Karpas-422 (cell line): ENCODE data around the gene MARCHF4. TPM values are rescaled to one million over a fixed set of nuclear protein-coding genes. Genes with fewer than 3 reads are reported as not detected.

Source experiments
- DNase-seq: peaks from one replicate; pipeline ENCODE4 v3.0.0-alpha.2; 2015
- H2AFZ ChIP-seq: fragments of 200-600 bp; sonication (generic); 2 replicates; pipeline ENCODE4 v1.6.1; 2014; ENCODE audit warnings: antibody characterized with exemption, low read length, mixed read lengths
- H3K27ac ChIP-seq: fragments of 200-600 bp; sonication (generic); 2 replicates; pipeline ENCODE4 v1.5.1; 2014; ENCODE audit warnings: mild to moderate bottlenecking, low read length, moderate library complexity
- H3K27me3 ChIP-seq: fragments of 200-600 bp; sonication (generic); 2 replicates; pipeline ENCODE4 v1.6.1; 2014; ENCODE audit warnings: low read length, mixed read lengths
- H3K36me3 ChIP-seq: fragments of 200-600 bp; sonication (generic); 2 replicates; pipeline ENCODE4 v1.6.1; 2014; ENCODE audit warnings: low read length, mixed read lengths; ENCODE audit not compliant: insufficient read depth
- H3K4me1 ChIP-seq: fragments of 200-600 bp; sonication (generic); 2 replicates; pipeline ENCODE4 v1.6.1; 2014; ENCODE audit warnings: mild to moderate bottlenecking, low read length, mixed read lengths
- H3K4me2 ChIP-seq: fragments of 200-600 bp; sonication (generic); 2 replicates; pipeline ENCODE4 v1.6.1; 2014; ENCODE audit warnings: low read length, low read depth, mild to moderate bottlenecking; ENCODE audit not compliant: poor library complexity, severe bottlenecking
- H3K4me3 ChIP-seq: fragments of 200-600 bp; sonication (generic); 2 replicates; pipeline ENCODE4 v1.5.1; 2014; ENCODE audit warnings: mild to moderate bottlenecking, antibody characterized with exemption, low read length, mixed read lengths
- H3K79me2 ChIP-seq: fragments of 200-600 bp; sonication (generic); 2 replicates; pipeline ENCODE4 v1.6.1; 2014; ENCODE audit warnings: mild to moderate bottlenecking, low read length, mixed read lengths
- H3K9ac ChIP-seq: fragments of 200-600 bp; sonication (generic); 2 replicates; pipeline ENCODE4 v1.6.0; 2014; ENCODE audit warnings: low read length
- H3K9me2 ChIP-seq: fragments of 200-600 bp; sonication (generic), shearing (Covaris generic); replicated peaks from 2 replicates; pipeline ENCODE4 v1.6.0; 2014; ENCODE audit warnings: mild to moderate bottlenecking, low read length, moderate library complexity; ENCODE audit not compliant: insufficient read depth
- H3K9me3 ChIP-seq: fragments of 300-700, 200-600 bp; sonication (generic); 2 replicates; pipeline ENCODE4 v1.6.1; 2014; ENCODE audit warnings: low read length, mixed read lengths
- H4K20me1 ChIP-seq: fragments of 200-600 bp; sonication (generic); 2 replicates; pipeline ENCODE4 v1.6.1; 2014; ENCODE audit warnings: mild to moderate bottlenecking, antibody characterized with exemption, low read length, low read depth; ENCODE audit not compliant: insufficient read depth
- small RNA-seq: library from RNA; depleted of rRNA; stranded (forward); fragments of <200 nt; gene quantifications from one replicate; pipeline ENCODE3, GENCODE V24; 2014
- total RNA-seq: library from RNA; depleted of rRNA; stranded (reverse); fragments of >200 nt; shearing (Covaris generic); gene quantifications from 2 replicates; pipeline ENCODE4 v1.2.3, GENCODE V29; 2014; ENCODE audit warnings: low replicate concordance; rRNA removed

MARCHF4 gene
- total RNA-seq, 1 experiment from 2014 or later, result not detected

DNA sequence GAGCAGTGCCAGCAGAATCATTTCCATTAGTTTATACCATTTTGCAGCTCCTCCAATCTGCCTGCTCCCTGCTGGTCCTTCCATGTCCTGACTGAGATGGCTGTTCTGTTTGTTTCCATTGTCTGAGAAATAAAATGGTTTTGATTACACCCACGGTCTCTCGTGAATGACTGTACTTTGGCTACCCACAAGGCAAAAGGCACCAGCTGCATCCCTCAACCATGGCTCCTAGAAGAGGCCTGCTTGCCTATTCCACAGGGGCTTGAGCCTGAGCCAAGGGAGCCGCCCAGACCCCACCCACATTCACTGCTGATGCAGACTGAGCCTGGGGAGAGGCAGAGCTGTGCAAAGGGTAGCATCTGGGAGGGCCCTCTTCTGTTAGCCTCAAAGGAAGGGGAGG is 31.2 kb downstream of the MARCHF4 start:
- no peaks in the 10 kb centered on the region for H3K4me1 ChIP-seq
- H3K4me3 ChIP-seq, result no peak overlapping the region
- no peak overlapping the region for H3K4me2 ChIP-seq
- no peak overlapping the region for H2AFZ ChIP-seq
- no peaks in the 10 kb centered on the region for H4K20me1 ChIP-seq
- no peaks in the 10 kb centered on the region for H3K27me3 ChIP-seq
- H3K9me2 ChIP-seq, result no peaks in the 10 kb centered on the region
- DNase-seq, result no peak
- H3K9me3 ChIP-seq, result no peaks in the 10 kb centered on the region
- H3K9ac ChIP-seq, result no peak overlapping the region
- no peak overlapping the region for H3K27ac ChIP-seq
- no peaks in the 10 kb centered on the region for H3K79me2 ChIP-seq
- H3K36me3 ChIP-seq, result no peaks in the 10 kb centered on the region

- H3K9me2 ChIP-seq, result no peaks in the 10 kb centered on the region
- no peaks in the 10 kb centered on the region for H3K36me3 ChIP-seq
- no peak overlapping the region for H3K4me3 ChIP-seq
- H4K20me1 ChIP-seq, result no peaks in the 10 kb centered on the region
- no peaks in the 10 kb centered on the region for H3K4me1 ChIP-seq
- no peaks in the 10 kb centered on the region for H3K79me2 ChIP-seq
- no peak overlapping the region for H3K9ac ChIP-seq
- no peaks in the 10 kb centered on the region for H3K27me3 ChIP-seq
- H3K9me3 ChIP-seq, result no peaks in the 10 kb centered on the region
- H3K27ac ChIP-seq, result no peak overlapping the region
- H2AFZ ChIP-seq, result no peak overlapping the region
- no peak overlapping the region for H3K4me2 ChIP-seq
- DNase-seq, result no peak
Observed at GRCh38 chr2:216340280-216340631, 32.0 kb downstream of the MARCHF4 start.

DNA sequence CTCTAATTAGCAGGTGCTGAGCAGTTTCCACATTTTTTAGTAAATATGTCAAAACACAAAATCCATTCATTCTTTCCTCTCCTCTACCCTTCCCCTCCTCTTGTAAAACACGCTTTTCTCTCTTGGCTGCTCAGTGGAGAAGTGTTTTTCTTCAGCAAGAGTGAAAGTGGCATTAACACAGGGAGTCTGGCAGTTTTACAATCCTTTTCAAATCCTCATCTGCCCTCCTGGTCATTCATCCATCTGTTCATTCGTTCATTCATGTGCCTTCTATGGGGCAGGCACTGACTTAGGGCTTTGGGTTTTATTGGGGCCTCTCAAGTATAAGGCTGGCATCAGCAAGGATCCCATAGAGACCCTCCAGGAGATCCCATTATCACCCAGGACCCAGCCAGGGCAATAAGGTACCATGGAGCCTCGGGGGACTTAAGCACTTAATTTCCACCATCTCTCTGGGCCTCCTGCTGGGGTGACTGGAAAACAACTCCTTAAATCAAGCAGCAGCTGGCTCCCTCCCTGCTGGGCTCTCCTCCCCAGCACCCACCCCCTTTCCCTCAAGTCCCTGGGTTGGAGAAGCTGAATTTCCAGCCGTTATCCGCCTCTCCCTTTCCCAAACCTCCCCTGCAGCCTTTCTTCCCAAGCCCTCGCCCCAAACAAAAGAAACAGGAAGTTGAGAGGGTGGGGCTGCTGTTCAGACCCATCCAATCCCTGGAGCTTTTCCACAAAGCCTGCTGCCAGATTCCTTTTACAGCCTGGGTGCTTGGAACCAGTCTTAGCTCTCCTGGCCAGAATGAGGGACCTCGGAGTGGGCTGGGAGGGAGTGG is 32.6 kb downstream of the MARCHF4 start:
- H2AFZ ChIP-seq, result no peak overlapping the region
- H3K79me2 ChIP-seq, result no peaks in the 10 kb centered on the region
- DNase-seq, result no peak
- H3K9me2 ChIP-seq, result no peaks in the 10 kb centered on the region
- H3K4me2 ChIP-seq, result no peak overlapping the region
- H3K27me3 ChIP-seq, result no peaks in the 10 kb centered on the region
- H3K9me3 ChIP-seq, result no peaks in the 10 kb centered on the region
- H3K4me3 ChIP-seq, result no peak overlapping the region
- no peaks in the 10 kb centered on the region for H3K4me1 ChIP-seq
- H4K20me1 ChIP-seq, result no peaks in the 10 kb centered on the region
- no peak overlapping the region for H3K27ac ChIP-seq
- no peaks in the 10 kb centered on the region for H3K36me3 ChIP-seq
- no peak overlapping the region for H3K9ac ChIP-seq

DNA sequence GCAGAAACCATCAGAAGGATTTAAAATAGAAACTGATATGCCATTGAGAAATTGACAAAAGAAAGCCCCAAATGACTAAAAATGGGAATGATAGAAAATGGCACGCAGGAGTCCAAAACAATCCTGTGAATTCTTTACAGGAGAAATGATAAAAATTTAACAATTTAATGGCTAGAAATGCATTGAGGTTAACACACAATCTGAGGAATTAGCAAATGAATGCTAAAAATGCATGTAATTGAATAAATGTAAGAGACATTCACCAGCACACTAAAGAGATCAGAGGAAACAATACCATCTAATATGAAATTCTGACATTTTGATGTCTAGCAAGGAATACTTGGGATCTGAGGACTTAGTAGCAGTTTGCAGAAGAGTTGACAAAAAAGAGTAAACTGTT is 37.0 kb downstream of the MARCHF4 start:
- H3K27ac ChIP-seq, result no peak overlapping the region
- no peak overlapping the region for H3K4me2 ChIP-seq
- H3K9me2 ChIP-seq, result no peaks in the 10 kb centered on the region
- no peaks in the 10 kb centered on the region for H3K79me2 ChIP-seq
- H2AFZ ChIP-seq, result no peak overlapping the region
- H3K9ac ChIP-seq, result no peak overlapping the region
- no peaks in the 10 kb centered on the region for H3K9me3 ChIP-seq
- no peaks in the 10 kb centered on the region for H3K4me1 ChIP-seq
- H4K20me1 ChIP-seq, result no peaks in the 10 kb centered on the region
- DNase-seq, result no peak
- H3K27me3 ChIP-seq, result no peaks in the 10 kb centered on the region
- H3K4me3 ChIP-seq, result no peak overlapping the region
- no peaks in the 10 kb centered on the region for H3K36me3 ChIP-seq

DNA sequence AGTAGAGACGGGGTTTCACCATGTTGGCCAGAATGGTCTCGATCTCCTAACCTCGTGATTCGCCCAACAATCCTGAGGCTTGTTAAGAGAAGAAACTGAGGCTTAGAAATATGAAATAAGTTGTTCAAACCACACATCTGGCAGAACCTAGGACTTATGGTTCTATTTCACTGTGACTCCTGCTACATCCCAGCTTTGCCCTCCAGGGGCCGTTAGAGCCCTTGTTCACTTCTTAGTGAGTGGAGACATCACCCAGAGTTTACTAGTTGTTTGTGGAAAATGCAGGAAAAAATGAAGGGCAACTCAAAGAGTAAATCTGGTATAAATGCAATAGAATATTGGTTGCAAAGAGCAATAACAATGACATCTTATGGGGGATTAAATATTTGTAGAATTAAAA is 43.9 kb downstream of the MARCHF4 start:
- no peaks in the 10 kb centered on the region for H3K4me1 ChIP-seq
- H4K20me1 ChIP-seq, result no peaks in the 10 kb centered on the region
- no peak overlapping the region for H3K4me3 ChIP-seq
- DNase-seq, result no peak
- no peaks in the 10 kb centered on the region for H3K36me3 ChIP-seq
- H3K27ac ChIP-seq, result no peak overlapping the region
- H3K9me3 ChIP-seq, result no peaks in the 10 kb centered on the region
- H2AFZ ChIP-seq, result no peak overlapping the region
- H3K79me2 ChIP-seq, result no peaks in the 10 kb centered on the region
- no peaks in the 10 kb centered on the region for H3K27me3 ChIP-seq
- no peak overlapping the region for H3K9ac ChIP-seq
- no peak overlapping the region for H3K4me2 ChIP-seq
- H3K9me2 ChIP-seq, result no peaks in the 10 kb centered on the region

GRCh38 chr2:216327447-216327935 is 44.8 kb downstream of the MARCHF4 start:
- Histone ChIP-seq H2AFZ (no peak overlapping the region), H3K4me2 (no peak overlapping the region), H4K20me1 (no peaks in the 10 kb centered on the region), H3K27ac (no peak overlapping the region), H3K4me1 (no peaks in the 10 kb centered on the region), H3K9me2 (no peaks in the 10 kb centered on the region), H3K27me3 (no peaks in the 10 kb centered on the region), H3K79me2 (no peaks in the 10 kb centered on the region), H3K36me3 (no peaks in the 10 kb centered on the region), H3K4me3 (no peak overlapping the region), H3K9ac (no peak overlapping the region), H3K9me3 (no peaks in the 10 kb centered on the region)
- DNase-seq, result no peak

Small RNA genes within 50 kb of the gene (small RNA-seq; reads per million reads assigned to genes)
- not detected for gene RF00019

Other genes with a start within 250 kb of the MARCHF4 start
- gene SMARCAL1, start 40.0 kb upstream of the MARCHF4 start, total RNA-seq, result 18.0 and 23.7 TPM in 2 replicates
- 5,590 and 7,287 TPM in 2 replicates for gene RPL37A, start 126.4 kb upstream of the MARCHF4 start, total RNA-seq